ENCODE data around the gene LRIG2.

LRIG2 gene

GRCh38 chr1:113091988-113092594 lies 19.1 kb downstream of the LRIG2 start:
- H3K27ac Mint-ChIP-seq, result no peak overlapping the region
- ATAC-seq (ENCODE audit: low read depth) (no peak), DNase-seq (ENCODE audit: low spot score in 2 of 2) (no peak)
- H3K9me3 Mint-ChIP-seq, result no peaks in the 10 kb centered on the region
- H3K27me3 Mint-ChIP-seq, result no peaks in the 10 kb centered on the region
- peaks cover 6% of the 10 kb centered on the region for H3K4me1 Mint-ChIP-seq
- H3K4me3 Mint-ChIP-seq, result no peak overlapping the region
- peaks cover 14% of the 10 kb centered on the region for H3K36me3 Mint-ChIP-seq

- ATAC-seq (ENCODE audit: low read depth) (no peak), DNase-seq (ENCODE audit: low spot score in 2 of 2) (no peak)
- Mint-ChIP-seq H3K4me1 (peaks cover 4% of the 10 kb centered on the region), H3K9me3 (no peaks in the 10 kb centered on the region), H3K4me3 (no peak overlapping the region), H3K27ac (no peak overlapping the region), H3K36me3 (peaks cover 15% of the 10 kb centered on the region), H3K27me3 (no peaks in the 10 kb centered on the region)
These were observed 21.5 kb downstream of the LRIG2 start for GRCh38 chr1:113094506-113094905.

GRCh38 chr1:113095790-113096455 lies 22.9 kb downstream of the LRIG2 start:
- Mint-ChIP-seq H3K4me3 (no peak overlapping the region), H3K9me3 (no peaks in the 10 kb centered on the region), H3K36me3 (peaks cover 17% of the 10 kb centered on the region), H3K27ac (peak overlapping the region; percentile 53), H3K4me1 (peaks cover 4% of the 10 kb centered on the region), H3K27me3 (no peaks in the 10 kb centered on the region)
- ATAC-seq (ENCODE audit: low read depth), result no peak
- no peak for DNase-seq (ENCODE audit: low spot score in 2 of 2)

- no peaks in the 10 kb centered on the region for H3K9me3 Mint-ChIP-seq
- ATAC-seq (ENCODE audit: low read depth), result no peak
- peaks cover 17% of the 10 kb centered on the region for H3K36me3 Mint-ChIP-seq
- DNase-seq (ENCODE audit: low spot score in 2 of 2), result no peak
- no peak overlapping the region for H3K4me3 Mint-ChIP-seq
- peaks cover 4% of the 10 kb centered on the region for H3K4me1 Mint-ChIP-seq
- H3K27me3 Mint-ChIP-seq, result no peaks in the 10 kb centered on the region
- H3K27ac Mint-ChIP-seq, result peak overlapping the region; percentile 53
These were observed 23.5 kb downstream of the LRIG2 start for GRCh38 chr1:113096493-113096892.

GRCh38 chr1:113101588-113101987 lies 28.6 kb downstream of the LRIG2 start:
- ATAC-seq (ENCODE audit: low read depth) (no peak), DNase-seq (ENCODE audit: low spot score in 2 of 2) (no peak)
- Mint-ChIP-seq H3K27me3 (no peaks in the 10 kb centered on the region), H3K27ac (no peak overlapping the region), H3K4me1 (no peaks in the 10 kb centered on the region), H3K4me3 (no peak overlapping the region), H3K36me3 (peaks cover 23% of the 10 kb centered on the region), H3K9me3 (no peaks in the 10 kb centered on the region)

- H3K9me3 Mint-ChIP-seq, result no peaks in the 10 kb centered on the region
- no peaks in the 10 kb centered on the region for H3K4me1 Mint-ChIP-seq
- H3K27me3 Mint-ChIP-seq, result no peaks in the 10 kb centered on the region
- ATAC-seq (ENCODE audit: low read depth) (no peak), DNase-seq (ENCODE audit: low spot score in 2 of 2) (no peak)
- H3K4me3 Mint-ChIP-seq, result no peak overlapping the region
- H3K27ac Mint-ChIP-seq, result no peak overlapping the region
- H3K36me3 Mint-ChIP-seq, result peaks cover 28% of the 10 kb centered on the region
These were observed 30.1 kb downstream of the LRIG2 start for GRCh38 chr1:113103048-113103447.

- Mint-ChIP-seq H3K4me1 (no peaks in the 10 kb centered on the region), H3K27ac (peak overlapping the region; percentile 10)
- no peak for DNase-seq (ENCODE audit: low spot score in 2 of 2)
These were observed 31.0 kb downstream of the LRIG2 start for GRCh38 chr1:113103977-113104376.

GRCh38 chr1:113106910-113107309 lies 33.9 kb downstream of the LRIG2 start:
- peaks cover 33% of the 10 kb centered on the region for H3K36me3 Mint-ChIP-seq
- DNase-seq (ENCODE audit: low spot score in 2 of 2) (no peak), ATAC-seq (ENCODE audit: low read depth) (no peak)
- no peak overlapping the region for H3K4me3 Mint-ChIP-seq
- peak overlapping the region; percentile 60 for H3K27ac Mint-ChIP-seq
- no peaks in the 10 kb centered on the region for H3K4me1 Mint-ChIP-seq
- H3K9me3 Mint-ChIP-seq, result no peaks in the 10 kb centered on the region
- H3K27me3 Mint-ChIP-seq, result no peaks in the 10 kb centered on the region

More at GRCh38 chr1:113103977-113104376, 31.0 kb downstream of the LRIG2 start:
- Mint-ChIP-seq H3K9me3 (no peaks in the 10 kb centered on the region), H3K27me3 (no peaks in the 10 kb centered on the region), H3K36me3 (peaks cover 28% of the 10 kb centered on the region), H3K4me3 (no peak overlapping the region)
- no peak for ATAC-seq (ENCODE audit: low read depth)

GRCh38 chr1:113109908-113110554 lies 37.0 kb downstream of the LRIG2 start:
- DNase-seq (ENCODE audit: low spot score in 2 of 2), result no peak
- peaks cover 33% of the 10 kb centered on the region for H3K36me3 Mint-ChIP-seq
- H3K4me3 Mint-ChIP-seq, result no peak overlapping the region
- H3K4me1 Mint-ChIP-seq, result no peaks in the 10 kb centered on the region
- H3K27me3 Mint-ChIP-seq, result no peaks in the 10 kb centered on the region
- no peaks in the 10 kb centered on the region for H3K9me3 Mint-ChIP-seq
- no peak for ATAC-seq (ENCODE audit: low read depth)
- no peak overlapping the region for H3K27ac Mint-ChIP-seq

GRCh38 chr1:113118266-113118665 lies 45.3 kb downstream of the LRIG2 start:
- no peak for ATAC-seq (ENCODE audit: low read depth)
- DNase-seq (ENCODE audit: low spot score in 2 of 2), result no peak
- H3K27me3 Mint-ChIP-seq, result no peaks in the 10 kb centered on the region
- H3K36me3 Mint-ChIP-seq, result peaks cover 47% of the 10 kb centered on the region
- no peaks in the 10 kb centered on the region for H3K4me1 Mint-ChIP-seq
- H3K9me3 Mint-ChIP-seq, result no peaks in the 10 kb centered on the region
- H3K4me3 Mint-ChIP-seq, result no peak overlapping the region
- no peak overlapping the region for H3K27ac Mint-ChIP-seq

- H3K4me3 Mint-ChIP-seq, result no peak overlapping the region
- DNase-seq (ENCODE audit: low spot score in 2 of 2), result no peak
- no peak for ATAC-seq (ENCODE audit: low read depth)
- no peaks in the 10 kb centered on the region for H3K27me3 Mint-ChIP-seq
- no peaks in the 10 kb centered on the region for H3K9me3 Mint-ChIP-seq
- peaks cover 41% of the 10 kb centered on the region for H3K36me3 Mint-ChIP-seq
- no peak overlapping the region for H3K27ac Mint-ChIP-seq
- no peaks in the 10 kb centered on the region for H3K4me1 Mint-ChIP-seq
These were observed 50.7 kb downstream of the LRIG2 start for GRCh38 chr1:113123737-113124136.

- ATAC-seq (ENCODE audit: low read depth), result no peak
- peaks cover 36% of the 10 kb centered on the region for H3K36me3 Mint-ChIP-seq
- H3K4me1 Mint-ChIP-seq, result no peaks in the 10 kb centered on the region
- H3K4me3 Mint-ChIP-seq, result no peak overlapping the region
- no peak overlapping the region for H3K27ac Mint-ChIP-seq
- H3K9me3 Mint-ChIP-seq, result no peaks in the 10 kb centered on the region
- DNase-seq (ENCODE audit: low spot score in 2 of 2), result no peak
- no peaks in the 10 kb centered on the region for H3K27me3 Mint-ChIP-seq
These were observed 51.4 kb downstream of the LRIG2 start for GRCh38 chr1:113124366-113124765.

GRCh38 chr1:113125517-113125916 lies 52.5 kb downstream of the LRIG2 start:
- H3K9me3 Mint-ChIP-seq, result no peaks in the 10 kb centered on the region
- H3K4me1 Mint-ChIP-seq, result peaks cover 4% of the 10 kb centered on the region
- no peak overlapping the region for H3K4me3 Mint-ChIP-seq
- no peak for DNase-seq (ENCODE audit: low spot score in 2 of 2)
- no peak for ATAC-seq (ENCODE audit: low read depth)
- H3K27ac Mint-ChIP-seq, result no peak overlapping the region
- H3K27me3 Mint-ChIP-seq, result no peaks in the 10 kb centered on the region
- peaks cover 37% of the 10 kb centered on the region for H3K36me3 Mint-ChIP-seq

GRCh38 chr1:113126207-113126606 lies 53.2 kb downstream of the LRIG2 start:
- Mint-ChIP-seq H3K27ac (no peak overlapping the region), H3K36me3 (peaks cover 31% of the 10 kb centered on the region), H3K27me3 (no peaks in the 10 kb centered on the region), H3K4me3 (no peak overlapping the region), H3K4me1 (peaks cover 4% of the 10 kb centered on the region), H3K9me3 (no peaks in the 10 kb centered on the region)
- DNase-seq (ENCODE audit: low spot score in 2 of 2) (no peak), ATAC-seq (ENCODE audit: low read depth) (no peak)

All from memory B cell (primary cell).